HL-60/S4 treated with retinoic acid at 250 ng/mL for 4 days and 3 days (cell line): Measurements from ENCODE around the gene GALNT16.
"Not testable (repeated sequence)": the region's sequence is repeated elsewhere in the genome, so short reads cannot be mapped to it uniquely, and the experiment has no call there.

Experiments used
- in situ Hi-C: fragments of 300-500 bp; cut with MboI; formaldehyde crosslinking; loops from 2 replicates; pipeline ENCODE4 v1.7.0; 2022; ENCODE audit warnings: low sequenced_read_pairs

Gene GALNT16

GRCh38 chr14:69358233-69358963 is 98.4 kb downstream of the GALNT16 start:
- in situ Hi-C loops: no loop called here

- in situ Hi-C loops: no loop called here
These were observed 99.0 kb downstream of the GALNT16 start for GRCh38 chr14:69358966-69359365.

- in situ Hi-C loops: no loop called here
These were observed 100.6 kb downstream of the GALNT16 start for GRCh38 chr14:69360438-69361108.

- in situ Hi-C loops: no loop called here
These were observed 103.1 kb downstream of the GALNT16 start for GRCh38 chr14:69363055-69363454.

GRCh38 chr14:69363964-69364363 is 104.0 kb downstream of the GALNT16 start:
- in situ Hi-C loops: no loop called here

- in situ Hi-C loops: no loop called here
These were observed 104.4 kb downstream of the GALNT16 start for GRCh38 chr14:69364378-69364777.

- in situ Hi-C loops: no loop called here
These were observed 106.1 kb downstream of the GALNT16 start for GRCh38 chr14:69366069-69366468.

- in situ Hi-C loops: no loop called here
These were observed 106.8 kb downstream of the GALNT16 start for GRCh38 chr14:69366761-69367160.

GRCh38 chr14:69368381-69368780 is 108.4 kb downstream of the GALNT16 start:
- in situ Hi-C loops: no loop called here

- in situ Hi-C loops: no loop called here
These were observed 110.1 kb downstream of the GALNT16 start for GRCh38 chr14:69370061-69370460.

GRCh38 chr14:69372146-69372545 is 112.2 kb downstream of the GALNT16 start:
- in situ Hi-C loops: no loop called here

GRCh38 chr14:69373104-69373503 is 113.1 kb downstream of the GALNT16 start:
- in situ Hi-C loops: no loop called here

GRCh38 chr14:69374235-69374634 is 114.3 kb downstream of the GALNT16 start:
- in situ Hi-C loops: no loop called here

- in situ Hi-C loops: no loop called here
These were observed 115.2 kb downstream of the GALNT16 start for GRCh38 chr14:69375182-69375581.

- in situ Hi-C loops: no loop called here
These were observed 115.8 kb downstream of the GALNT16 start for GRCh38 chr14:69375722-69376121.

GRCh38 chr14:69376439-69376838 is 116.5 kb downstream of the GALNT16 start:
- in situ Hi-C loops: no loop called here

- in situ Hi-C loops: no loop called here
These were observed 118.3 kb downstream of the GALNT16 start for GRCh38 chr14:69378274-69378673.

- in situ Hi-C loops: no loop called here
These were observed 127.4 kb downstream of the GALNT16 start for GRCh38 chr14:69387311-69387710.

- in situ Hi-C loops: not testable (repeated sequence)
These were observed 131.4 kb downstream of the GALNT16 start for GRCh38 chr14:69391400-69391799.

GRCh38 chr14:69392481-69392880 is 132.5 kb downstream of the GALNT16 start:
- in situ Hi-C loops: no loop called here

GRCh38 chr14:69395929-69396328 is 136.0 kb downstream of the GALNT16 start:
- in situ Hi-C loops: no loop called here

- in situ Hi-C loops: no loop called here
These were observed 138.3 kb downstream of the GALNT16 start, which contains the start of the genes ERH and SLC39A9 for GRCh38 chr14:69398053-69398817. ERH (minus strand) TSS chr14:69398299; CDS start chr14:69398233, 66 bp downstream. SLC39A9 (plus strand) TSS chr14:69398692; CDS start chr14:69399370, 678 bp downstream.
